AG04450 (cell line): ENCODE measurements around the gene EPN2. TPM values are rescaled to one million over a fixed set of nuclear protein-coding genes. Genes with fewer than 3 reads are reported as not detected.

ENCODE experiments used
- CTCF ChIA-PET: fragments of 300-600, 350-600 bp; formaldehyde crosslinking; extraction: SDS; loops from one replicate; lab custom pipeline; 2022; ENCODE audit warnings: antibody characterized with exemption, inconsistent platforms; lab: Charles Lee
- POLR2A ChIA-PET: fragments of 350-600 bp; formaldehyde crosslinking; extraction: SDS; loops from one replicate; lab custom pipeline; 2021; ENCODE audit warnings: antibody characterized with exemption, inconsistent platforms; lab: Yijun Ruan, JAX
- DNase-seq: peaks from one replicate; pipeline ENCODE4 v3.0.0-alpha.2; 2011; ENCODE audit warnings: low read depth, low spot score
- H3K27ac ChIP-seq: one replicate; pipeline ENCODE4 v1.5.1; 2012; ENCODE audit warnings: low read depth, low read length, control low read depth
- H3K27me3 ChIP-seq: one replicate; pipeline ENCODE4 v1.6.0; 2012; ENCODE audit warnings: low read length; ENCODE audit not compliant: control insufficient read depth, insufficient read depth
- H3K4me3 ChIP-seq: 2 replicates; pipeline ENCODE4 v1.5.1; 2011; ENCODE audit warnings: mild to moderate bottlenecking, low read depth, low read length, control low read depth
- H3K9me3 ChIP-seq: 2 replicates; pipeline ENCODE4 v1.5.1; 2012; ENCODE audit warnings: low read length; ENCODE audit not compliant: control insufficient read depth, insufficient read depth
- CTCF ChIP-seq: IDR thresholded peaks from 2 replicates; pipeline ENCODE4 v1.5.1; 2011; ENCODE audit warnings: low read depth, low read length, control low read depth, inconsistent platforms
- polyA plus RNA-seq: library from polyadenylated mRNA; depleted of rRNA; stranded (reverse); fragments of >200 nt; gene quantifications from 2 replicates; pipeline ENCODE4 v1.2.3, GENCODE V29; 2011

EPN2 gene
- polyA plus RNA-seq, 1 experiment: 27.9 TPM

GRCh38 chr17:19244357-19244756 is 7.2 kb downstream of the EPN2 start:
- POLR2A ChIA-PET: no interaction called here
- Histone ChIP-seq H3K27ac (no peak overlapping the region), H3K9me3 (no peaks in the 10 kb centered on the region), H3K27me3 (no peaks in the 10 kb centered on the region), H3K4me3 (no peak overlapping the region)
- no peak for TF ChIP-seq CTCF
- CTCF ChIA-PET: no interaction called here
- DNase-seq: no peak

- DNase-seq: no peak
- CTCF ChIA-PET: no interaction called here
- Histone ChIP-seq H3K27me3 (no peaks in the 10 kb centered on the region), H3K9me3 (no peaks in the 10 kb centered on the region), H3K27ac (no peak overlapping the region), H3K4me3 (no peak overlapping the region)
- no peak for TF ChIP-seq CTCF
- POLR2A ChIA-PET: no interaction called here
These were observed 7.6 kb downstream of the EPN2 start for GRCh38 chr17:19244781-19245180.

GRCh38 chr17:19247473-19247872 is 10.3 kb downstream of the EPN2 start:
- DNase-seq: no peak
- no peak for TF ChIP-seq CTCF

GRCh38 chr17:19248151-19248927 is 11.2 kb downstream of the EPN2 start:
- H3K9me3 ChIP-seq: no peaks in the 10 kb centered on the region
- ChIA-PET CTCF (interaction anchor here (0.6 to 1.3 kb wide), 3 partner anchors 17 to 200 kb away, joined by 3 to 6 read pairs (median 3); partner anchors contain the start of gene B9D1), POLR2A (interaction anchor here (0.8 to 1.2 kb wide), 3 partner anchors 10 to 81 kb away, joined by 3 to 5 read pairs (median 4); no protein-coding TSS in a partner anchor)
- DNase-seq: no peak
- no peak for TF ChIP-seq CTCF
- no peaks in the 10 kb centered on the region for H3K27me3 ChIP-seq
- H3K4me3 ChIP-seq: no peak overlapping the region
- H3K27ac ChIP-seq: peak overlapping the region; percentile 70

More at GRCh38 chr17:19247473-19247872, 10.3 kb downstream of the EPN2 start:
- Histone ChIP-seq H3K27me3 (no peaks in the 10 kb centered on the region), H3K4me3 (no peak overlapping the region), H3K9me3 (no peaks in the 10 kb centered on the region), H3K27ac (peak overlapping the region; percentile 47)
- ChIA-PET CTCF (no interaction called here), POLR2A (no interaction called here)

GRCh38 chr17:19248928-19249574 is 11.9 kb downstream of the EPN2 start:
- Histone ChIP-seq H3K9me3 (no peaks in the 10 kb centered on the region), H3K27ac (peak overlapping the region; percentile 70), H3K27me3 (no peaks in the 10 kb centered on the region), H3K4me3 (no peak overlapping the region)
- ChIA-PET POLR2A (interaction anchor here (0.8 to 1.2 kb wide), 3 partner anchors 11 to 80 kb away, joined by 3 to 5 read pairs (median 4); no protein-coding TSS in a partner anchor), CTCF (interaction anchor here (0.6 to 1.3 kb wide), 5 partner anchors 16 to 199 kb away, joined by 3 to 6 read pairs (median 3); partner anchors contain the start of gene B9D1)
- TF ChIP-seq CTCF: no peak
- peak; percentile 72 for DNase-seq
